Measurements from ENCODE around the gene DESI1.

- peak in 4 of 6 experiments; percentile 29 to 70 (median 64) for TF ChIP-seq CTCF (IDR thresholded peaks at IDR 0.05)
- no peak for TF ChIP-seq POLR2A (IDR thresholded peaks at IDR 0.05)
Observed at GRCh38 chr22:41576877-41577276, 44.0 kb downstream of the DESI1 start.
